ENCODE measurements around the gene DBNL.

GRCh38 chr7:44048031-44048795 is 3.7 kb downstream of the DBNL start:
- no peak for TF ChIP-seq POLR2A (IDR thresholded peaks at IDR 0.05; ENCODE audit: low read depth, low read length)
- TF ChIP-seq TAF1 (IDR thresholded peaks at IDR 0.05; ENCODE audit: borderline replicate concordance, low read depth, low read length) = no peak
- no peak for TF ChIP-seq POLR2AphosphoS5 (IDR thresholded peaks at IDR 0.05; ENCODE audit: low read depth, low read length)
